Measurements from ENCODE around the gene CETP. TPM values are rescaled to one million over a fixed set of nuclear protein-coding genes. Genes with fewer than 3 reads are reported as not detected.

CETP gene
- total RNA-seq, 1 donor: not detected

GRCh38 chr16:56974549-56975300 is 13.0 kb downstream of the CETP start:
- no peak for TF ChIP-seq CTCF (IDR thresholded peaks at IDR 0.05; ENCODE audit: insufficient read depth, low read length)
- no peak overlapping the region for H3K4me3 ChIP-seq (ENCODE audit: low read depth, low read length)
- DNase-seq (ENCODE audit: low read depth): no peak

GRCh38 chr16:56975714-56976113 is 14.0 kb downstream of the CETP start:
- no peak for DNase-seq (ENCODE audit: low read depth)
- TF ChIP-seq CTCF (IDR thresholded peaks at IDR 0.05; ENCODE audit: insufficient read depth, low read length): no peak
- no peak overlapping the region for H3K4me3 ChIP-seq (ENCODE audit: low read depth, low read length)

- no peak for TF ChIP-seq CTCF (IDR thresholded peaks at IDR 0.05; ENCODE audit: insufficient read depth, low read length)
- no peak for DNase-seq (ENCODE audit: low read depth)
- no peak overlapping the region for H3K4me3 ChIP-seq (ENCODE audit: low read depth, low read length)
Observed at GRCh38 chr16:56977216-56977615, 15.5 kb downstream of the CETP start.

GRCh38 chr16:56977823-56978430 is 16.2 kb downstream of the CETP start:
- no peak for TF ChIP-seq CTCF (IDR thresholded peaks at IDR 0.05; ENCODE audit: insufficient read depth, low read length)
- no peak overlapping the region for H3K4me3 ChIP-seq (ENCODE audit: low read depth, low read length)
- no peak for DNase-seq (ENCODE audit: low read depth)

- no peak overlapping the region for H3K4me3 ChIP-seq (ENCODE audit: low read depth, low read length)
- DNase-seq (ENCODE audit: low read depth): no peak
- TF ChIP-seq CTCF (IDR thresholded peaks at IDR 0.05; ENCODE audit: insufficient read depth, low read length): no peak
Observed at GRCh38 chr16:56980201-56980535, 18.4 kb downstream of the CETP start.

GRCh38 chr16:56980792-56981724 is 19.3 kb downstream of the CETP start:
- H3K4me3 ChIP-seq (ENCODE audit: low read depth, low read length): no peak overlapping the region
- no peak for TF ChIP-seq CTCF (IDR thresholded peaks at IDR 0.05; ENCODE audit: insufficient read depth, low read length)
- no peak for DNase-seq (ENCODE audit: low read depth)

Measured in fibroblast of the aortic adventitia (primary cell).